Endodermal cell (in vitro differentiated cells): ENCODE data around the gene FBXW11. TPM values are rescaled to one million over a fixed set of nuclear protein-coding genes. Genes with fewer than 3 reads are reported as not detected.

Experiments used
- DNase-seq: peaks from one replicate; pipeline ENCODE4 v3.0.0-alpha.2; 2017
- H3K27ac ChIP-seq: 2 replicates; pipeline ENCODE4 v1.5.1; 2013; ENCODE audit warnings: mild to moderate bottlenecking, low read depth, low read length, moderate library complexity
- H3K27me3 ChIP-seq: 2 replicates; pipeline ENCODE4 v1.6.1; 2013; ENCODE audit warnings: mild to moderate bottlenecking, low read length, moderate library complexity; ENCODE audit not compliant: insufficient read depth, control insufficient read depth, poor library complexity, severe bottlenecking
- H3K36me3 ChIP-seq: 2 replicates; pipeline ENCODE4 v1.7.0; 2013; ENCODE audit warnings: mild to moderate bottlenecking, low read length, moderate library complexity; ENCODE audit not compliant: control insufficient read depth, insufficient read depth
- H3K4me1 ChIP-seq: one replicate; pipeline ENCODE4 v1.7.0; 2013; ENCODE audit warnings: low read length; ENCODE audit not compliant: control insufficient read depth, insufficient read depth
- H3K4me3 ChIP-seq: 2 replicates; pipeline ENCODE4 v1.5.1; 2013; ENCODE audit warnings: mild to moderate bottlenecking, low read length, moderate library complexity
- H3K9ac ChIP-seq: 2 replicates; pipeline ENCODE4 v1.6.1; 2013; ENCODE audit warnings: mild to moderate bottlenecking, low read length, moderate library complexity; ENCODE audit not compliant: poor library complexity, severe bottlenecking; ENCODE audit errors: extremely low read depth
- H3K9me3 ChIP-seq: 2 replicates; pipeline ENCODE4 v1.6.1; 2013; ENCODE audit warnings: mild to moderate bottlenecking, low read length, moderate library complexity; ENCODE audit not compliant: control insufficient read depth
- H3K27ac Mint-ChIP-seq: 2 replicates; pipeline ENCODE4 v1.8.0; 2020; ENCODE audit warnings: mixed read lengths
- H3K27me3 Mint-ChIP-seq: 2 replicates; pipeline ENCODE4 v1.8.0; 2021; ENCODE audit warnings: mild to moderate bottlenecking, mixed read lengths; ENCODE audit not compliant: insufficient read depth
- H3K36me3 Mint-ChIP-seq: 2 replicates; pipeline ENCODE4 v1.8.0; 2020; ENCODE audit warnings: low read depth, mixed read lengths
- H3K4me1 Mint-ChIP-seq: 2 replicates; pipeline ENCODE4 v1.8.0; 2020; ENCODE audit warnings: mixed read lengths
- H3K4me3 Mint-ChIP-seq: 2 replicates; pipeline ENCODE4 v1.8.0; 2020; ENCODE audit warnings: mild to moderate bottlenecking, moderate library complexity, mixed read lengths
- H3K9me3 Mint-ChIP-seq: 2 replicates; pipeline ENCODE4 v1.8.0; 2020; ENCODE audit warnings: mild to moderate bottlenecking, mixed read lengths
- CTCF ChIP-seq: fragments of 200-600 bp; sonication (generic); conservative IDR thresholded peaks from 2 replicates; pipeline ENCODE4 v1.5.0; 2021; ENCODE audit warnings: antibody characterized with exemption, mild to moderate bottlenecking
- WGBS, 2 experiments: methylation state at CpG; one replicate each; pipeline versions ENCODE4 v1.1.5 to v1.1.7; 2013; ENCODE audit warnings: missing lambda C conversion rate in 2 of 2, mixed read lengths in 1 of 2; ENCODE audit not compliant: insufficient coverage in 1 of 2, insufficient read length in 1 of 2; 5-methylcytosine and 5-hydroxymethylcytosine counted together
- total RNA-seq, 2 donors: library from RNA; stranded (reverse); fragmentation: NEBNext Ultra II Directional in 1 of 2; extraction: Animal tissue kit (Norgen Biotek cat#: 25700) in 1 of 2; gene quantifications; 2 replicates in 1 of 2; 3 replicates in 1 of 2; pipeline ENCODE4 v1.2.1, GENCODE V29; 2021

FBXW11 gene
- total RNA-seq, 2 donors from 2014 or later = 42.2 to 49.4 TPM

GRCh38 chr5:172002310-172002709, 4.1 kb downstream of the FBXW11 start:
- Mint-ChIP-seq H3K27me3 (no peaks in the 10 kb centered on the region), H3K27ac (no peak overlapping the region), H3K9me3 (no peaks in the 10 kb centered on the region), H3K36me3 (no peaks in the 10 kb centered on the region), H3K4me3 (no peak overlapping the region), H3K4me1 (peaks cover 59% of the 10 kb centered on the region)
- Histone ChIP-seq H3K27ac (no peak overlapping the region), H3K9me3 (no peaks in the 10 kb centered on the region), H3K36me3 (no peaks in the 10 kb centered on the region), H3K4me3 (no peak overlapping the region), H3K9ac (no peak overlapping the region), H3K27me3 (no peaks in the 10 kb centered on the region), H3K4me1 (peaks cover 22% of the 10 kb centered on the region)
- DNase-seq = no peak
- WGBS, 2 experiments = 90% methylated on average over 1 of the region's 2 CpGs; no CpG with 5 or more reads in 1 of the 2 experiments
- peak; percentile 71 for TF ChIP-seq CTCF

GRCh38 chr5:171999877-172000276, 6.6 kb downstream of the FBXW11 start:
- Mint-ChIP-seq H3K4me1 (peaks cover 65% of the 10 kb centered on the region), H3K27me3 (no peaks in the 10 kb centered on the region), H3K36me3 (peaks cover 11% of the 10 kb centered on the region), H3K27ac (no peak overlapping the region), H3K4me3 (no peak overlapping the region), H3K9me3 (no peaks in the 10 kb centered on the region)
- Histone ChIP-seq H3K4me3 (peak overlapping the region; percentile 31), H3K9me3 (no peaks in the 10 kb centered on the region), H3K9ac (no peak overlapping the region), H3K36me3 (peaks cover 7% of the 10 kb centered on the region), H3K4me1 (peaks cover 28% of the 10 kb centered on the region), H3K27ac (no peak overlapping the region), H3K27me3 (no peaks in the 10 kb centered on the region)
- WGBS, 2 experiments = 73 to 100% methylated on average over 2 to 5 of the region's 5 CpGs
- DNase-seq = no peak
- TF ChIP-seq CTCF = no peak

GRCh38 chr5:171999100-171999499, 7.3 kb downstream of the FBXW11 start:
- Mint-ChIP-seq H3K27me3 (no peaks in the 10 kb centered on the region), H3K27ac (no peak overlapping the region), H3K9me3 (no peaks in the 10 kb centered on the region), H3K4me1 (peaks cover 61% of the 10 kb centered on the region), H3K4me3 (no peak overlapping the region), H3K36me3 (peaks cover 14% of the 10 kb centered on the region)
- peak overlapping the region; percentile 38 for H3K4me3 ChIP-seq
- DNase-seq = no peak
- no peaks in the 10 kb centered on the region for H3K27me3 ChIP-seq
- no peak overlapping the region for H3K27ac ChIP-seq
- H3K4me1 ChIP-seq = peaks cover 28% of the 10 kb centered on the region
- no peaks in the 10 kb centered on the region for H3K9me3 ChIP-seq
- WGBS, 2 experiments = 82 to 90% methylated on average over 2 of the region's 2 CpGs
- peaks cover 11% of the 10 kb centered on the region for H3K36me3 ChIP-seq
- no peak for TF ChIP-seq CTCF
- no peak overlapping the region for H3K9ac ChIP-seq
